ENCODE results near the gene TEAD4.

TEAD4 gene

GRCh38 chr12:3020850-3021435, 61.7 kb downstream of the TEAD4 start:
- FAIRE-seq (no peak), DNase-seq (ENCODE audit: extremely low spot score, insufficient read length, low read depth) (no peak)

- DNase-seq (ENCODE audit: extremely low spot score, insufficient read length, low read depth), result no peak
Measured at GRCh38 chr12:3022411-3022810, 63.2 kb downstream of the TEAD4 start.

GRCh38 chr12:3022961-3023360, 63.8 kb downstream of the TEAD4 start:
- no peak for DNase-seq (ENCODE audit: extremely low spot score, insufficient read length, low read depth)
- FAIRE-seq, result no peak

More at GRCh38 chr12:3022411-3022810, 63.2 kb downstream of the TEAD4 start:
- no peak for FAIRE-seq

GRCh38 chr12:3028108-3028507, 68.9 kb downstream of the TEAD4 start:
- FAIRE-seq (no peak), DNase-seq (ENCODE audit: extremely low spot score, insufficient read length, low read depth) (no peak)

- no peak for FAIRE-seq
- no peak for DNase-seq (ENCODE audit: extremely low spot score, insufficient read length, low read depth)
Measured at GRCh38 chr12:3030821-3031429, 71.7 kb downstream of the TEAD4 start.

- no peak for FAIRE-seq
- DNase-seq (ENCODE audit: extremely low spot score, insufficient read length, low read depth), result no peak
Measured at GRCh38 chr12:3032161-3032560, 73.0 kb downstream of the TEAD4 start.

GRCh38 chr12:3032770-3033538, 73.8 kb downstream of the TEAD4 start:
- FAIRE-seq, result no peak
- DNase-seq (ENCODE audit: extremely low spot score, insufficient read length, low read depth), result no peak

- no peak for DNase-seq (ENCODE audit: extremely low spot score, insufficient read length, low read depth)
- no peak for FAIRE-seq
Measured at GRCh38 chr12:3033539-3033867, 74.3 kb downstream of the TEAD4 start.

GRCh38 chr12:3034067-3034750, 75.0 kb downstream of the TEAD4 start:
- FAIRE-seq (peak; percentile 78), DNase-seq (ENCODE audit: extremely low spot score, insufficient read length, low read depth) (peak; percentile 40)

GRCh38 chr12:3035171-3035570, 76.0 kb downstream of the TEAD4 start:
- DNase-seq (ENCODE audit: extremely low spot score, insufficient read length, low read depth), result no peak
- no peak for FAIRE-seq

GRCh38 chr12:3035815-3036702, 76.9 kb downstream of the TEAD4 start:
- FAIRE-seq, result no peak

GRCh38 chr12:3036901-3037600, 77.9 kb downstream of the TEAD4 start:
- DNase-seq (ENCODE audit: extremely low spot score, insufficient read length, low read depth), result no peak
- no peak for FAIRE-seq

More at GRCh38 chr12:3035815-3036702, 76.9 kb downstream of the TEAD4 start:
- no peak for DNase-seq (ENCODE audit: extremely low spot score, insufficient read length, low read depth)

GRCh38 chr12:3038166-3038565, 79.0 kb downstream of the TEAD4 start:
- FAIRE-seq, result no peak
- DNase-seq (ENCODE audit: extremely low spot score, insufficient read length, low read depth), result no peak

GRCh38 chr12:3038926-3039510, 79.8 kb downstream of the TEAD4 start:
- FAIRE-seq (no peak), DNase-seq (ENCODE audit: extremely low spot score, insufficient read length, low read depth) (no peak)

GRCh38 chr12:3040026-3040656, 80.9 kb downstream of the TEAD4 start:
- FAIRE-seq, result no peak
- DNase-seq (ENCODE audit: extremely low spot score, insufficient read length, low read depth), result no peak

GRCh38 chr12:3040663-3041544, 81.7 kb downstream of the TEAD4 start:
- DNase-seq (ENCODE audit: extremely low spot score, insufficient read length, low read depth), result no peak
- no peak for FAIRE-seq

- peak; percentile 89 for FAIRE-seq
Measured at GRCh38 chr12:3041558-3042164, 82.5 kb downstream of the TEAD4 start.

More at GRCh38 chr12:3041558-3042164, 82.5 kb downstream of the TEAD4 start:
- peak; percentile 75 for DNase-seq (ENCODE audit: extremely low spot score, insufficient read length, low read depth)
